Fibroblast of skin of abdomen (primary cell): ENCODE data around the gene MTHFSD.

Experiments used
- DNase-seq: peaks from one replicate; pipeline ENCODE4 v3.0.0-alpha.2; 2013

Gene MTHFSD

GRCh38 chr16:86549076-86549892 is 5.8 kb downstream of the MTHFSD start:
- DNase-seq = no peak

DNA sequence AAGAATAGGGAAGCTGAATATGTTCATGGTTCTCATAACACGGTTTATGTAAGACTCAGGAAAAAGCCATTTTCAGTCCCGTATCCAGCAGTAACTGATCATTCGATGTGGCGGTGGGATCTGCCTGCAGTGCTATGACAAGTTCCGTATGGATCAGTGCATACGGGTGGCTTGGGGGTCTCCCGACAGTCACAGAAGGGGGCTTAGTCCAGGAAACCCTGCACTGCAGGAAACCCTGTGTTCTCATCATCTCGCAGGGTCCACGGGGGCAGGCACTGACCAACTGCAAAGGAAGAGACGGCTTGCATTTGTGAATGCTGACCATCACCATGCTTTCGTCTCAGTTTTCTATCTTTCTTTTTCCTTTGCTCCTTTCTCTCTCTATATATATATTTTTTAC is 7.7 kb downstream of the MTHFSD start:
- DNase-seq = no peak

DNA sequence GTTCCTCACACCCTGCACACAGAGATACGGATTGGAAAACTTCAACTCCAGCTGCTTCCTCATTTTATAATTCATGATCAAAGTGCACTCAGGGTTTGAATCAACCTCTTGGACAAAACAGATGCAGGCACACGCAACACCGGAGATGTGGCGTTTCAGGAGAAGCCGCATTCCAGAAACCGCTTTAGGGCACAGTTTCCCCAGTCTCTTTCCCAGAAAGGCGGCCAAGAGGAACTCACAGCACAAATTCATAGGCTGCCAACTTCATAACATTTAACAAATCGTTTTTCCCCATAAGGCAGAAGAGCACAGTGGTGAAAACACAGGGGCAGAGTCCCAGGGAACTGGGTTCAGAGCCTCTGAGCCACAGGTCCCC is 8.4 kb downstream of the MTHFSD start:
- DNase-seq = no peak

DNA sequence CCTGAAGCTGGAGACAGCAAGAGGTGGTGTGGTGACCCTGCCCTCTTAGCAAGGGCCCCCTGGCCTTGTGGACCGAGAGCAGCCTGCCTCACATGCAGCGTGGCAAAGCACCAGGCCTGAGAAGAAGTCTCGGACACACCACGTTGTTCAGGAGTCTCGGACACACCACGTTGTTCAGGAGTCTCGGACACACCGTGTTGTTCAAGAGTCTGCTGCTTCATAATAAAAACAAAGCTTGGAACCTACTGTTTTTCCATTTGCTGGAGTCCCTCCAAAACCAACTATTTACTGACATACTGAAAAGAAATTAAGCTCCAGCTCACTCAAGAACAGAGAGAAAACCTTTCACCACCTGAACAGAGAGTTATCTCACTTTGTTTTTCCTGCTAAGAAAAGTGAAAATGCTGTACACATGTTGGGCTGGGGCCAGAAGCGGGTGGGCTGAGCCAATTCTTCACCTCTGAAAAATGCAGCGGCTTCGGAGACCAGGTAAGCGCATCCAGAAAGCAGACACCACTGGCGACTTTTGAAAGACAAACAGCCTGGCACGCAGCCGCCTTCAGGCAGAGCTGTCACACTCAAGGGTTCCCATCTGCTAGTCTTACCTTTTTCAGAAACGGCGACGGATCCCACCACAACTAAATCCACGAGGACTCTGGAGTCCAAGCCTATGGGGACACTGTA is 8.9 kb downstream of the MTHFSD start:
- DNase-seq = no peak

- no peak for DNase-seq
Observed at GRCh38 chr16:86545481-86545880, 9.6 kb downstream of the MTHFSD start.

DNA sequence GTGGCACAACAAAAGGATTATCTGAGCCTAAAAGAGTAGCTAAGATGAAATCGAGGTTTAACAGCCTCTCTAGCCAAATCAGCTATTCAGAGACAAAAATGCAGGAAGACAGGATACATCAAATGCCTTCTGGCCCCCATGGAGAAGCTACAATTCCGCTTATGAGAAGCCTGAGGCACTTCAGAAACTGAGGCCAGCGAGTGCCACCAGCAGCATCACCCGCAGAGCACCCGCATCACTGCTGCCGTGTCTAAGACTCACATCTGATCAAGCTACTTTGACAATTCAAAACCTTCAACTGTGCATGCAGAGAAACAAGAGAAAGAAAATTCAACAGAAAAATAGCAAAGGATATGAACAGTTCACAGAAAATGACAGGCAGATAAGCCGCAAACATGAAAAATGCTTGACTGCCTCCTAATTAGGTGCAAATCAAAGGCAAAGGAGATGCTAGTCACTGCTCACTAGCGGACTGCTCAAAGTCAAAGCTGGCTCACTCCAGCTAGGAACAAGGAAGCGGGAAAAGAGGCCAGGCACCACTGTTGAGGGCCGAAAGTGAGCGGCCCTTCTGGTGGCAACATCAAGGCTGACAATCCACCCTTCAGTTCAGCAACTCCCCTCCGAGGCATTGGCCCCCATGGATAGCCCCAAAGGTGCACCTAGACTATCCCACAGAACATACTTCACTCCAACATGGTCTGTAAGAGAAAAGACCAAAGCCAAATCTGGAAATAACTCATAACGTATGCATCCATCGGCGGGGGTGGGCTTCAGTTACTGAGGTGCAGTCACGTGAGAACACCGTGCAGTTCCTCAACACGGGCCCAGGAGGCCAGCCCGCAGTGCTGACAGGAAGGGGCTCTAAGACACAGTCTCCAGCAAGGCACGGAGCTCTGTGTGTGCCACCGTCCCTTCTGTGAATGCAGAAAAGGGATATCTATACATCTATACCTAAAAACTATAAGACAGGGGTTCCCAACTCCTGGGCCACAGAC is 12.0 kb downstream of the MTHFSD start:
- DNase-seq = no peak

DNA sequence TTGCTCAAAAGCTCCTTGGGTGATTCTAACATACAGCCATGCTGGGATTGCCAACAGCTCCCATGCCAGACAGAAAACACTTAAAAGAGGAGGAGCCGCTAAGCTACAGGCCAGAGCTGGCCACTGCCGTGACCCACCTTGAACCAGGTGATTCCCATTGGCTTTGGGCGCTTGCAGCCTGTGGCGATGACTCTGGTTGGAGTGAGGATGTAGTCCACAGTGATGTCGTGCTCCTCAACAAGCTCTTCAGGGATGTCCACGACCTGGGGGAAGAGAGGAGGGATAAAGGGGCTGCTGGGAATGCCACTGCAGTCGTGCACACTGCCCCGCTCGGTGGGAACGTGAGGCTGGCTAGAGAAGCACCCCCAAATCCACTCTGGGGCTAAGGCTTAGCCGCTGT is 13.5 kb downstream of the MTHFSD start:
- no peak for DNase-seq

- no peak for DNase-seq
Observed at GRCh38 chr16:86540894-86541293, 14.1 kb downstream of the MTHFSD start.

GRCh38 chr16:86538196-86538780 is 16.7 kb downstream of the MTHFSD start:
- DNase-seq = no peak

- no peak for DNase-seq
Observed at GRCh38 chr16:86537486-86537885, 17.5 kb downstream of the MTHFSD start.

- DNase-seq = no peak
Observed at GRCh38 chr16:86536621-86537020, 18.4 kb downstream of the MTHFSD start.

GRCh38 chr16:86534779-86535615 is 20.0 kb downstream of the MTHFSD start:
- DNase-seq = no peak

DNA sequence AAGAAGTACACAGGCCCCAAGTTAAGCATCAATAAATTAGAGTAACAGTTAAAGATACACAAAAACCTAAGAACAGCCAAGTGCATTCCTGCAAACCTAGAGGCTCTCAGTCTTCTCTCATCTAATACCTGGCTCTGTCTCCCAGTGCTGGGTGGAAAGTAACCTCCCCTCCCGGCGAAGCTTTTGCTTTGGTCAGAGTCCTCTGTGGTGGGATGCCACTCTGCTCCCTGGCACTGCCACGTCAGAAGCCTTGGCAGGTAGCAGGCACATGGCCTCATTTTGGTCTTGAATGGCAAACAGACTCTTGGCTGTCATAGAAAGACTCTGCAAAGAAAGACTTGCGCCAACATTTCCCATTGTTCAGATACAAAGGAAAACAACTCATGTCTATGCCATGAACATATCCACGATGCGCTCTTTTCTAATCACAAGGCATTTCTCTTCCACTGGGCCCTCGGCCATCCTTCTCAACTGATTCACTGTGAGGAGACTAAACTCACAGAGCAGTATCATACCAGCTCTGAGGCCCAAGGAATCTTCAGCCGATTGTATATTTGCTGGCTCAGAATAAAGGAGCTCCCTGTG is 21.2 kb downstream of the MTHFSD start:
- no peak for DNase-seq

- no peak for DNase-seq
Observed at GRCh38 chr16:86533076-86533475, 22.0 kb downstream of the MTHFSD start.

GRCh38 chr16:86532526-86532815 is 22.6 kb downstream of the MTHFSD start:
- DNase-seq = no peak

- no peak for DNase-seq
Observed at GRCh38 chr16:86531641-86532525, 23.2 kb downstream of the MTHFSD start.

DNA sequence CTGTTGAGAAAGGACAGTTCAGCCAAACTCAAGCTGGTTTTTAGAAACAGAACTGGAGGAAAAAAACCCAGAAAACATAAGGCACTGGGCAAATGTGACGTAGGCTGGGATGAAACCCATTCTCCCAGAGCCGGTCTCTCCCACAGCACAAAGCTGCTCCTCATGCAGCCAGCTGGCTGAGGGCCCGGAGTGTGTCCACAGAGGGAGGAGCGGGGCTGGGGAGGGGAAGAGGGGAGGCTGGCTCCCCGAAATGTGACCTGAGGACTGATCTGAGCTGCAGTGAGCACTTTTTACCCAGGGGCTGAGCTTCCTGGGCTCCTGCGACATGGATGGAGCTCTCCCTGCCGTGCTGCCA is 23.9 kb downstream of the MTHFSD start:
- DNase-seq = no peak

GRCh38 chr16:86530251-86531190 is 24.5 kb downstream of the MTHFSD start:
- no peak for DNase-seq

DNA sequence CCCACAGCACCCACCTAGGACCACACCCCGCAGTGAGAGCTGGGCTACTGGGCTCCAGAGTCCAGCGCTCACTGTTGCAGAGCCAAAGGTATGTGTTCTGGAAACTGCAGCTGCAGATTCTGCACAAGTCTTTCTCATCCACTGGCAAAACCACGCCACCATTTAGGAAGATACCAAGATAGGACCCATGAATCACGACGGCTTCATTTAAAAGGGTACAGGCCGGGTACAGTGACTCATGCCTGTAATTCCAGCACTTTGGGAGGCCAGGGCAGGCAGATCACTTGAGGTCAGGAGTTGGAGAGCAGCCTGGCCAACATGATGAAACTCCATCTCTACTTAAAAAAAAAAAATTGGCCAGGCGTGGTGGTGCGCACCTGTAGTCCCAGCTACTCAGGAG is 25.9 kb downstream of the MTHFSD start:
- no peak for DNase-seq
